Choroid plexus epithelial cell (primary cell): Measurements from ENCODE around the gene PRELID1.
"Not testable (repeated sequence)": the region's sequence is repeated elsewhere in the genome, so short reads cannot be mapped to it uniquely, and the experiment has no call there.

Experiments used
- DNase-seq: peaks from one replicate; pipeline ENCODE4 v3.0.0-alpha.2; 2010; ENCODE audit warnings: low read depth
- H3K4me3 ChIP-seq: 2 replicates; pipeline ENCODE4 v1.5.1; 2011; ENCODE audit warnings: low read depth, mild to moderate bottlenecking, control low read depth, low read length, moderate library complexity
- TF ChIP-seq, protein P1 (sequence below): conservative IDR thresholded peaks from 2 replicates; pipeline ENCODE4 v1.5.1; 2011; ENCODE audit warnings: low read depth, mild to moderate bottlenecking, control low read depth, inconsistent platforms, low read length, moderate library complexity

Gene PRELID1

DNA sequence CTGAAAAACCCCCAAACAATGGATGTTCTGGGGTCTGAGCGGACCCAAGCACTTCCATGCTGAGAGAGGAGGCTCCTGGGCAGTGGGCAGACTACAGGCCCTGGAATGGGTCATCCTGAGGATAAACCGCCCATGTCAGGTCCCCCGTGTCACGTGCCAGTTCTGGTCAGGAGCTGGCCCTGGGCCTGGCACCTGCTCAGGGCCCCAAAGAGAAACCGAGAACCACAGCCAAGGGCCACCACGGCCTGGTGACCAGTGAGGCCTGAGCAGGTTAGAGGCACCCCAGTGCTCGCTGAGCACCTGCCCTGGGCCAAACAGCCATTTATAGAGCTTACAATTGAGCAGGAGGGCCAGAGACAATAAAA, 32.1 kb downstream of the PRELID1 start:
- TF ChIP-seq, protein P1, sequence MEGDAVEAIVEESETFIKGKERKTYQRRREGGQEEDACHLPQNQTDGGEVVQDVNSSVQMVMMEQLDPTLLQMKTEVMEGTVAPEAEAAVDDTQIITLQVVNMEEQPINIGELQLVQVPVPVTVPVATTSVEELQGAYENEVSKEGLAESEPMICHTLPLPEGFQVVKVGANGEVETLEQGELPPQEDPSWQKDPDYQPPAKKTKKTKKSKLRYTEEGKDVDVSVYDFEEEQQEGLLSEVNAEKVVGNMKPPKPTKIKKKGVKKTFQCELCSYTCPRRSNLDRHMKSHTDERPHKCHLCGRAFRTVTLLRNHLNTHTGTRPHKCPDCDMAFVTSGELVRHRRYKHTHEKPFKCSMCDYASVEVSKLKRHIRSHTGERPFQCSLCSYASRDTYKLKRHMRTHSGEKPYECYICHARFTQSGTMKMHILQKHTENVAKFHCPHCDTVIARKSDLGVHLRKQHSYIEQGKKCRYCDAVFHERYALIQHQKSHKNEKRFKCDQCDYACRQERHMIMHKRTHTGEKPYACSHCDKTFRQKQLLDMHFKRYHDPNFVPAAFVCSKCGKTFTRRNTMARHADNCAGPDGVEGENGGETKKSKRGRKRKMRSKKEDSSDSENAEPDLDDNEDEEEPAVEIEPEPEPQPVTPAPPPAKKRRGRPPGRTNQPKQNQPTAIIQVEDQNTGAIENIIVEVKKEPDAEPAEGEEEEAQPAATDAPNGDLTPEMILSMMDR = no peak
- DNase-seq = no peak
- H3K4me3 ChIP-seq = no peak overlapping the region

DNA sequence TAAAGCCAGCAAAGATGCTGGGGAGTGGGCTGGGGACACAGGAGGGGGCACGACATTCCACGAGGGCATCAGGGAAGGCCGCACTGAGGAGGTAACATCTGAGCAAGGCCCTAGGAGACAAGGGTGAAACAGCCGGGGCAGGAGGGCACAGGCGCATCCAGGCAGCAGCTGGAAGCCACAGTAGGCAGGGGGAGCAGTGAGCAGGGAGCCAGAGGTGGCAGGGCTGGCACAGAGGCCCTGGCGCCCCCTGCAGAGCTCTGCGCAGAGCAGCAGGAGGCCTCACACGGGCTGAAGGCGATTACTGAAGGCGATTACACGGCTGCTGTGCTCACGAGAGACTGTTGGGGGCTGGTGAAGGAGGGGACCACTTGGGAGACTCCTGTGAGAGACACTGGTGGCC, 32.5 kb downstream of the PRELID1 start:
- TF ChIP-seq, protein P1 = peak; percentile 17
- H3K4me3 ChIP-seq = no peak overlapping the region

DNA sequence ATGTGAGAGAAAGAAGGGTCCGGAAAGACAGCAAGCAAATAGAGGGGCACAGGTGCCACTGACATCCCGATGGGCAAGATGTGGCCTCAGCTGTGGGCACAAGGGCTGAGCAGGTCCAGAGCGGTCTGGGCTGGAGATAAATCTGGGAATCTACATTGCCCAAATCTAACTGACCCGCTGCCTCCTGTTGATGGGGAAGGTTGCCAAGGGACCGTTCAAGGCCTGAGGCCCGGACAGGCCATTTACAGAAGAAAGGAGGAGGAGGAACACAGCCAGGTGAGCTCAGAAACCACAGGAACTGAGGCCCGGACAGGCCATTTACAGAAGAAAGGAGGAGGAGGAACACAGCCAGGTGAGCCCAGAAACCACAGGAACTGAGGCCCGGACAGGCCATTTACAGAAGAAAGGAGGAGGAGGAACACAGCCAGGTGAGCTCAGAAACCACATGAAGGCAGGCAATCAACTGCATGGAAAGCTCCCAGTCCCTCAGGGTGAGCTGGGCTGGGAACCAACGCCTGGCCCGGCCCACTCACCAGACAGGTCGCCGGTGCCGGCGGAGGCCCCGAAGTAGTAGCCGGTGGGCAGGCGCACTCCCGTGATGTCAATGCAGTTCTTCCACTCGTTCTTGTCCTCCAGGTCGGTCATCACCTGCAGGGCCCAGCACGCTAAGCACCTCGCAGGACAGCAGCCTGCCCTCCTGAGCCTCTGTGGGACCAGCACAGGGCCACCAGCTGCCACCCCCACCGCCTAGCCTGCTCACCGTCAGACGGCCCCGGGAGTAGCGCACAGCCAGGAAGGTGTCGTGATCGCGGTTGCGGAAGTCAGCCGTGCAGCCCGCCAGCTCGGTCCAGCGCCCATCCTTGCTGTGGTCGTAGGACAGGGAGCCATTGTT, 33.2 kb downstream of the PRELID1 start:
- no peak for DNase-seq
- TF ChIP-seq, protein P1 = no peak
- no peak overlapping the region for H3K4me3 ChIP-seq

More for the DNA sequence above, 32.5 kb downstream of the PRELID1 start:
- no peak for DNase-seq

DNA sequence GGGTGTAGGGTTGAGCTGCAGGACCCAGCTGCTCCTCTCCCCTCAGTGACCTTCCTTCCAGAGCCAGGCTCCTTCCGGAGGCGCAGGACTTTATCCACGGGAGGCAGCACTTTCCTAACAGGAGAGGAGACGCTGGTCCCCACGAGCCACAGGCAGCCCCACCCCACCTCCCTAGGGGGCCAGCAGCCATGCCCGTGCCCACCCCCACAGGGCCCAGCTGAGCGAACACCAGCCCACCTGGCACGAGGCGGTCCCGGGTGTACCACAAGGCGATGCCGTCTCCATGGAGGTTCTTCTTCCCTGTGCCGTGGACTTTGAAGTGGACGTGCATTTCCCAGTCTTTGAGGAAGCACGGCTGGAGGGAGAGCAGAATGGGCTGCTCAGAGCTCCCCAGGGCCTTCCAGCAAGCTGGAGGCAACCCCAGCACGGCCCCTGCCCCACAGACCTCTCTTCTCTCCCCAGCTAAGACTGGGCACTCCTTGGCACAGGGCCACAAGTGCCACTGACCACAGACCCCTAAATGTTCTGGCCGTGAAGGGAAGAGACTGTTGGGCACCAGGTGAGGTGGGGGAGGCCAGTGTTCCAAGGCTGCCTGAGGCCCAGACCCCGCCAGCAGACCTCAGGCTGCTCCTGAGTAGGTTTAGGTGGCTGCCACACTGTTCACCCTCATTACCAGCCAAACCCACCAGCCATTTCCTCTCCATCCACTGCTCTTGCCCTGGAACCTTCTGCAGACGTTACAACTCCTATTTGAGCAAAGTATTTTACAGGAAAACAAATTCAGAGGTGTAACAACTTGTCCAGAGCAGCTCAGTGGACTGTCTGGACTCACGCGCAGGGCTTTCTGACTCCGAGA, 34.9 kb downstream of the PRELID1 start:
- H3K4me3 ChIP-seq = no peak overlapping the region
- TF ChIP-seq, protein P1 = no peak
- DNase-seq = no peak

DNA sequence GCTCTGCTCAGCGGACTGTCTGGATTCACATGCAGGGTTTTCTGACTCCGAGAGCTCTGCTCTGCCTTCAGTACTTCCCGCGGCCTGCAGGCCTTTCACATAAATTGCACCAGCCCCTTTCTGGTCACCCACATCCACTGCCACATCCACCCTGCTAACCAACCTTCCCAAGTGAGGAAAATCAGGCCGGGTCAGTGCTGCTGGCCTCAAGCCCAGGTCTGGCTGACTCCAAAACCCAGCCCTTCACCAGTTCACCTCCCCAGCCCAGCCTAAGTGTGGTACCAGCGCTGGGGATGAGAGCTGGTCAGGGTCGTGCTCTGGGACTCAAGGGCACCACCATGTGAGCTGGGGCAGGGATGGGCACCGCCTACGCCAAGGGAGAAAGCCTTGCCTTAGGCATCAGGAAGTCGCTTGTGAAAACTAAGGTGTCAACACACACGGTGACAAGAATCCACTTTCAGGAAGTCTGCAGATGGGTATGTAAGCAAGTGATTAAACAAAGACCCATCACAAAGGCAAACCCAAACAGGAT, 35.6 kb downstream of the PRELID1 start:
- no peak overlapping the region for H3K4me3 ChIP-seq
- TF ChIP-seq, protein P1 = no peak
- no peak for DNase-seq

DNA sequence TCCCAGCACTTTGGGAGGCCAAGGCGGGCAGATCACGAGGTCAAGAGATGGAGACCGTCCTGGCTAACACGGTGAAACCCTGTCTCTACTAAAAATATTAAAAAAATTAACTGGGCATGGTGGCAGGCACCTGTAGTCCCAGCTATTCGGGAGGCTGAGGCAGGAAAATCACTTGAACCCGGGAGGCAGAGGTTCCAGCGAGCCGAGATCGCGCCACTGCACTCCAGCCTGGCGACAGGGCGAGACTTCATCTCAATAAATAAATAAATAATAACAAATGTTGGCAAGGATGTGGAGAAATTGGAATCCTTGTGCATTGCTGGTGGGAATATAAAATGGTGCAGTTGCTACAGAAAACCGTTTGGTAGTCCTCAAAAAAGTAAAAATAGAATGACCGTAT, 39.4 kb downstream of the PRELID1 start:
- DNase-seq, H3K4me3 ChIP-seq: not testable (repeated sequence)

DNA sequence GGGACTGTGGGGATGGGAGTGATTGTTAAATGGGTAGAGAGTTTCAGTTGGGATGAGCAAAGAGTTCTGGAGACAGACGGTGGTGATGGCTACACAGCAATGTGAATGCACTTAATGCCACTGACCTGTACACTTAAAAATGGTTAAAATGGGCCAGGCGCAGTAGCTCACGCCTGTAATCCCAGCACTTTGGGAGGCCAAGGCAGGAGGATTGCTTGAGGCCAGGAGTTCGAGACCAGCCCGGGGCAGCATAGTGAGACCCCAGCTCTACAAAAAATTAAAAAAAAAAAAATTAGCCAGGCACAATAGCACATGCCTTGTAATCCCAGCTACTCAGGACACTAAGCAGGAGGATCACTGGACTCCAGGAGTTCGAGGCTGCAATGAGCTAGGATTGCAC, 40.2 kb downstream of the PRELID1 start:
- H3K4me3 ChIP-seq = no peak overlapping the region
- no peak for DNase-seq
- TF ChIP-seq, protein P1 = no peak
